Measurements from ENCODE around the gene POLR2E. TPM values are rescaled to one million over a fixed set of nuclear protein-coding genes. Genes with fewer than 3 reads are reported as not detected.

The POLR2E gene
- total and polyA plus RNA-seq, 2 experiments from 2014 or later = 257 to 286 TPM

DNA sequence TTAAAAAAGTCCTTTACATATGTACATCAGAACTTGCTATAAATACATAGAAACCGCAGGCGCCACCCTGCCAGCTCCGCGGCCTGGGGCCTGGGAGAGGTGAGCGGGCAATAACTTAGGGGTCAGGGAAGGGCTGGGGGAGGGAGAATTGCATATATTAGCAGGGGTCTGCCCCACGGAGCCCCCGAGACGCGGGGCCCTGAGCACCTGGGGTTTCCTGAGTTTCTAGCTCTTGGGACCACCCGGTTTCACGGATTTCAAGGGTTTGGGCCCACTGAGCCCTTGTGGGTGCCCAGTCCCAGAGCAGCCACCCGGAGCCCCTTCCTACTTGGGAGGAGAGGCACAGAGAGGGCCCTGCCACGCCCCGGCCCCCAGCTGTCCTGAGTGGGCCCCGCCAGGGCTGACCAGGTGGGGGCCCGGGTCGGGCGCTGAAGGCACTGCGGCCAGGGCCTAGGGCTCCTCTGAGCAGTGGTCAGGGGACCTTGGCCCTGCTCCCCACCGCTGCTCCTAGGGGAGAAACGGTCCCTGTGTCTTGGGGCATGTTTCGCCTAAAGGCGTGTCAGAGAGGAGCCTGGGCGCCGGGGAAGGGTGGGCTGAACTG lies 12.6 kb upstream of the POLR2E start:
- TF ChIP-seq NANOG (IDR thresholded peaks at IDR 0.05; ENCODE audit: borderline replicate concordance) = no peak
- no peak for TF ChIP-seq ZNF331 (CRISPR knock-in tag; IDR thresholded peaks at IDR 0.05; ENCODE audit: low read depth)
- no peak for TF ChIP-seq ZNF114 (CRISPR knock-in tag; IDR thresholded peaks at IDR 0.05)
- TF ChIP-seq EZH2 (IDR thresholded peaks at IDR 0.05; ENCODE audit: low read depth, unreplicated experiment) = no peak
- TF ChIP-seq POLR2AphosphoS5 (IDR thresholded peaks at IDR 0.05; ENCODE audit: low read depth) = no peak
- TF ChIP-seq EZH2phosphoT487 (IDR thresholded peaks at IDR 0.05; ENCODE audit: unreplicated experiment) = no peak
- no peak for TF ChIP-seq CREB1 (CRISPR knock-in tag; IDR thresholded peaks at IDR 0.05; ENCODE audit: low read depth)
- TF ChIP-seq, protein P1, sequence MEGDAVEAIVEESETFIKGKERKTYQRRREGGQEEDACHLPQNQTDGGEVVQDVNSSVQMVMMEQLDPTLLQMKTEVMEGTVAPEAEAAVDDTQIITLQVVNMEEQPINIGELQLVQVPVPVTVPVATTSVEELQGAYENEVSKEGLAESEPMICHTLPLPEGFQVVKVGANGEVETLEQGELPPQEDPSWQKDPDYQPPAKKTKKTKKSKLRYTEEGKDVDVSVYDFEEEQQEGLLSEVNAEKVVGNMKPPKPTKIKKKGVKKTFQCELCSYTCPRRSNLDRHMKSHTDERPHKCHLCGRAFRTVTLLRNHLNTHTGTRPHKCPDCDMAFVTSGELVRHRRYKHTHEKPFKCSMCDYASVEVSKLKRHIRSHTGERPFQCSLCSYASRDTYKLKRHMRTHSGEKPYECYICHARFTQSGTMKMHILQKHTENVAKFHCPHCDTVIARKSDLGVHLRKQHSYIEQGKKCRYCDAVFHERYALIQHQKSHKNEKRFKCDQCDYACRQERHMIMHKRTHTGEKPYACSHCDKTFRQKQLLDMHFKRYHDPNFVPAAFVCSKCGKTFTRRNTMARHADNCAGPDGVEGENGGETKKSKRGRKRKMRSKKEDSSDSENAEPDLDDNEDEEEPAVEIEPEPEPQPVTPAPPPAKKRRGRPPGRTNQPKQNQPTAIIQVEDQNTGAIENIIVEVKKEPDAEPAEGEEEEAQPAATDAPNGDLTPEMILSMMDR (conservative IDR thresholded peaks at IDR 0.05; ENCODE audit: low read depth in 2 of 2) = no peak
- no peak for TF ChIP-seq JUNB (IDR thresholded peaks at IDR 0.05; ENCODE audit: unreplicated experiment)
- TF ChIP-seq STAT1 (IDR thresholded peaks at IDR 0.05; ENCODE audit: unreplicated experiment) = no peak
- TF ChIP-seq, protein P2, sequence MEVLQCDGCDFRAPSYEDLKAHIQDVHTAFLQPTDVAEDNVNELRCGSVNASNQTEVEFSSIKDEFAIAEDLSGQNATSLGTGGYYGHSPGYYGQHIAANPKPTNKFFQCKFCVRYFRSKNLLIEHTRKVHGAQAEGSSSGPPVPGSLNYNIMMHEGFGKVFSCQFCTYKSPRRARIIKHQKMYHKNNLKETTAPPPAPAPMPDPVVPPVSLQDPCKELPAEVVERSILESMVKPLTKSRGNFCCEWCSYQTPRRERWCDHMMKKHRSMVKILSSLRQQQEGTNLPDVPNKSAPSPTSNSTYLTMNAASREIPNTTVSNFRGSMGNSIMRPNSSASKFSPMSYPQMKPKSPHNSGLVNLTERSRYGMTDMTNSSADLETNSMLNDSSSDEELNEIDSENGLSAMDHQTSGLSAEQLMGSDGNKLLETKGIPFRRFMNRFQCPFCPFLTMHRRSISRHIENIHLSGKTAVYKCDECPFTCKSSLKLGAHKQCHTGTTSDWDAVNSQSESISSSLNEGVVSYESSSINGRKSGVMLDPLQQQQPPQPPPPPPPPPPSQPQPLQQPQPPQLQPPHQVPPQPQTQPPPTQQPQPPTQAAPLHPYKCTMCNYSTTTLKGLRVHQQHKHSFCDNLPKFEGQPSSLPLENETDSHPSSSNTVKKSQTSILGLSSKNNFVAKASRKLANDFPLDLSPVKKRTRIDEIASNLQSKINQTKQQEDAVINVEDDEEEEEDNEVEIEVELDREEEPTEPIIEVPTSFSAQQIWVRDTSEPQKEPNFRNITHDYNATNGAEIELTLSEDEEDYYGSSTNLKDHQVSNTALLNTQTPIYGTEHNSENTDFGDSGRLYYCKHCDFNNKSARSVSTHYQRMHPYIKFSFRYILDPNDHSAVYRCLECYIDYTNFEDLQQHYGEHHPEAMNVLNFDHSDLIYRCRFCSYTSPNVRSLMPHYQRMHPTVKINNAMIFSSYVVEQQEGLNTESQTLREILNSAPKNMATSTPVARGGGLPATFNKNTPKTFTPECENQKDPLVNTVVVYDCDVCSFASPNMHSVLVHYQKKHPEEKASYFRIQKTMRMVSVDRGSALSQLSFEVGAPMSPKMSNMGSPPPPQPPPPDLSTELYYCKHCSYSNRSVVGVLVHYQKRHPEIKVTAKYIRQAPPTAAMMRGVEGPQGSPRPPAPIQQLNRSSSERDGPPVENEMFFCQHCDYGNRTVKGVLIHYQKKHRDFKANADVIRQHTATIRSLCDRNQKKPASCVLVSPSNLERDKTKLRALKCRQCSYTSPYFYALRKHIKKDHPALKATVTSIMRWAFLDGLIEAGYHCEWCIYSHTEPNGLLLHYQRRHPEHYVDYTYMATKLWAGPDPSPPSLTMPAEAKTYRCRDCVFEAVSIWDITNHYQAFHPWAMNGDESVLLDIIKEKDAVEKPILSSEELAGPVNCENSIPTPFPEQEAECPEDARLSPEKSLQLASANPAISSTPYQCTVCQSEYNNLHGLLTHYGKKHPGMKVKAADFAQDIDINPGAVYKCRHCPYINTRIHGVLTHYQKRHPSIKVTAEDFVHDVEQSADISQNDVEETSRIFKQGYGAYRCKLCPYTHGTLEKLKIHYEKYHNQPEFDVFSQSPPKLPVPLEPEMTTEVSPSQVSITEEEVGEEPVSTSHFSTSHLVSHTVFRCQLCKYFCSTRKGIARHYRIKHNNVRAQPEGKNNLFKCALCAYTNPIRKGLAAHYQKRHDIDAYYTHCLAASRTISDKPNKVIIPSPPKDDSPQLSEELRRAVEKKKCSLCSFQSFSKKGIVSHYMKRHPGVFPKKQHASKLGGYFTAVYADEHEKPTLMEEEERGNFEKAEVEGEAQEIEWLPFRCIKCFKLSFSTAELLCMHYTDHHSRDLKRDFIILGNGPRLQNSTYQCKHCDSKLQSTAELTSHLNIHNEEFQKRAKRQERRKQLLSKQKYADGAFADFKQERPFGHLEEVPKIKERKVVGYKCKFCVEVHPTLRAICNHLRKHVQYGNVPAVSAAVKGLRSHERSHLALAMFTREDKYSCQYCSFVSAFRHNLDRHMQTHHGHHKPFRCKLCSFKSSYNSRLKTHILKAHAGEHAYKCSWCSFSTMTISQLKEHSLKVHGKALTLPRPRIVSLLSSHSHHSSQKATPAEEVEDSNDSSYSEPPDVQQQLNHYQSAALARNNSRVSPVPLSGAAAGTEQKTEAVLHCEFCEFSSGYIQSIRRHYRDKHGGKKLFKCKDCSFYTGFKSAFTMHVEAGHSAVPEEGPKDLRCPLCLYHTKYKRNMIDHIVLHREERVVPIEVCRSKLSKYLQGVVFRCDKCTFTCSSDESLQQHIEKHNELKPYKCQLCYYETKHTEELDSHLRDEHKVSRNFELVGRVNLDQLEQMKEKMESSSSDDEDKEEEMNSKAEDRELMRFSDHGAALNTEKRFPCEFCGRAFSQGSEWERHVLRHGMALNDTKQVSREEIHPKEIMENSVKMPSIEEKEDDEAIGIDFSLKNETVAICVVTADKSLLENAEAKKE (CRISPR knock-in tag; IDR thresholded peaks at IDR 0.05) = no peak
- TF ChIP-seq, protein P3, sequence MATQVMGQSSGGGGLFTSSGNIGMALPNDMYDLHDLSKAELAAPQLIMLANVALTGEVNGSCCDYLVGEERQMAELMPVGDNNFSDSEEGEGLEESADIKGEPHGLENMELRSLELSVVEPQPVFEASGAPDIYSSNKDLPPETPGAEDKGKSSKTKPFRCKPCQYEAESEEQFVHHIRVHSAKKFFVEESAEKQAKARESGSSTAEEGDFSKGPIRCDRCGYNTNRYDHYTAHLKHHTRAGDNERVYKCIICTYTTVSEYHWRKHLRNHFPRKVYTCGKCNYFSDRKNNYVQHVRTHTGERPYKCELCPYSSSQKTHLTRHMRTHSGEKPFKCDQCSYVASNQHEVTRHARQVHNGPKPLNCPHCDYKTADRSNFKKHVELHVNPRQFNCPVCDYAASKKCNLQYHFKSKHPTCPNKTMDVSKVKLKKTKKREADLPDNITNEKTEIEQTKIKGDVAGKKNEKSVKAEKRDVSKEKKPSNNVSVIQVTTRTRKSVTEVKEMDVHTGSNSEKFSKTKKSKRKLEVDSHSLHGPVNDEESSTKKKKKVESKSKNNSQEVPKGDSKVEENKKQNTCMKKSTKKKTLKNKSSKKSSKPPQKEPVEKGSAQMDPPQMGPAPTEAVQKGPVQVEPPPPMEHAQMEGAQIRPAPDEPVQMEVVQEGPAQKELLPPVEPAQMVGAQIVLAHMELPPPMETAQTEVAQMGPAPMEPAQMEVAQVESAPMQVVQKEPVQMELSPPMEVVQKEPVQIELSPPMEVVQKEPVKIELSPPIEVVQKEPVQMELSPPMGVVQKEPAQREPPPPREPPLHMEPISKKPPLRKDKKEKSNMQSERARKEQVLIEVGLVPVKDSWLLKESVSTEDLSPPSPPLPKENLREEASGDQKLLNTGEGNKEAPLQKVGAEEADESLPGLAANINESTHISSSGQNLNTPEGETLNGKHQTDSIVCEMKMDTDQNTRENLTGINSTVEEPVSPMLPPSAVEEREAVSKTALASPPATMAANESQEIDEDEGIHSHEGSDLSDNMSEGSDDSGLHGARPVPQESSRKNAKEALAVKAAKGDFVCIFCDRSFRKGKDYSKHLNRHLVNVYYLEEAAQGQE (IDR thresholded peaks at IDR 0.05; ENCODE audit: unreplicated experiment) = no peak
- TF ChIP-seq, protein P4, sequence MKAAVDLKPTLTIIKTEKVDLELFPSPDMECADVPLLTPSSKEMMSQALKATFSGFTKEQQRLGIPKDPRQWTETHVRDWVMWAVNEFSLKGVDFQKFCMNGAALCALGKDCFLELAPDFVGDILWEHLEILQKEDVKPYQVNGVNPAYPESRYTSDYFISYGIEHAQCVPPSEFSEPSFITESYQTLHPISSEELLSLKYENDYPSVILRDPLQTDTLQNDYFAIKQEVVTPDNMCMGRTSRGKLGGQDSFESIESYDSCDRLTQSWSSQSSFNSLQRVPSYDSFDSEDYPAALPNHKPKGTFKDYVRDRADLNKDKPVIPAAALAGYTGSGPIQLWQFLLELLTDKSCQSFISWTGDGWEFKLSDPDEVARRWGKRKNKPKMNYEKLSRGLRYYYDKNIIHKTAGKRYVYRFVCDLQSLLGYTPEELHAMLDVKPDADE (IDR thresholded peaks at IDR 0.05) = no peak
- Mint-ChIP-seq H3K9me3 (no peaks in the 10 kb centered on the region), H3K4me1 (peaks cover 16% of the 10 kb centered on the region; the same call in 1 of the 3 replicates), H3K36me3 (ENCODE audit: low read depth) (peaks cover 12% of the 10 kb centered on the region), H3K27me3 (ENCODE audit: insufficient read depth, low read depth, poor library complexity) (peaks cover 16% of the 10 kb centered on the region), H3K27ac (no peak overlapping the region), H3K4me3 (no peak overlapping the region)
- Histone ChIP-seq H3K27ac (ENCODE audit: low read depth) (0 out of 2 replicates have a peak overlapping the region, but pooled peaks have one; percentile 76), H3K9me2 (ENCODE audit: insufficient read depth) (no peaks in the 10 kb centered on the region), H3K27me3 (ENCODE audit: insufficient read depth) (no peaks in the 10 kb centered on the region), H3K4me2 (no peak overlapping the region), H3K4me1 (ENCODE audit: insufficient read depth) (peaks cover 2% of the 10 kb centered on the region; the same call in 1 of the 2 replicates), H4K20me1 (replicated peaks; ENCODE audit: insufficient read depth) (no peaks in the 10 kb centered on the region; the same call in 1 of the 2 replicates), H3K36me3 (ENCODE audit: insufficient read depth) (0 out of 2 replicates have a peak, but pooled peaks cover 3% of the 10 kb centered on the region), H2AFZ (no peak overlapping the region), H3K4me3 (no peak overlapping the region), H3K79me2 (replicated peaks; ENCODE audit: insufficient read depth) (no peaks in the 10 kb centered on the region), H3F3A (replicated peaks; ENCODE audit: low read depth) (peaks cover 10% of the 10 kb centered on the region)
- no peak for ATAC-seq
- DNase-seq (ENCODE audit: low spot score) = no peak
